GM20000 (cell line): ENCODE data around the gene EML6.

Source experiments
- DNase-seq: peaks from one replicate; pipeline ENCODE4 v3.0.0; 2012; ENCODE audit warnings: low spot score
- TF ChIP-seq, protein P1 (sequence below): IDR thresholded peaks from 2 replicates; pipeline ENCODE4 v1.5.1; 2012; ENCODE audit warnings: mild to moderate bottlenecking, control low read depth; ENCODE audit errors: extremely low read depth, missing control alignments

EML6 gene

DNA sequence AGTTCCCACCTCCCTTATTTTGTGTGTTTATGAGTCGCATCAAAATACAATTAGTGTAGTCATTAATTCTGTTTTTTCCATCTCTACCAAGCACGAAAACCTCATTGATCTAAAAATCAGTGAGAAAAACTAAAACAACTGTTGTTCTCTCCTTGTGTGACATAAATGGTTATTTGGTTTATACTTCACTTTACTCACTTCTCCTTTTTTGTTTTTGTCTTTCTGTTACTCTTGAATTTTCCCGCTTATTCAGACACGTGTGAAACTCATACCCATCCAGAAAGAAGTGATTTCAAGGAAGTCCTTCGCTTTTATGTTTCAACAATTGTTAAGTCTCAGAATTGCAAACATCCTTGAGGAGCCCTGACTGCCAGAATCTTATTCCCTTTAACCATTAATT, 121.6 kb downstream of the EML6 start:
- TF ChIP-seq, protein P1, sequence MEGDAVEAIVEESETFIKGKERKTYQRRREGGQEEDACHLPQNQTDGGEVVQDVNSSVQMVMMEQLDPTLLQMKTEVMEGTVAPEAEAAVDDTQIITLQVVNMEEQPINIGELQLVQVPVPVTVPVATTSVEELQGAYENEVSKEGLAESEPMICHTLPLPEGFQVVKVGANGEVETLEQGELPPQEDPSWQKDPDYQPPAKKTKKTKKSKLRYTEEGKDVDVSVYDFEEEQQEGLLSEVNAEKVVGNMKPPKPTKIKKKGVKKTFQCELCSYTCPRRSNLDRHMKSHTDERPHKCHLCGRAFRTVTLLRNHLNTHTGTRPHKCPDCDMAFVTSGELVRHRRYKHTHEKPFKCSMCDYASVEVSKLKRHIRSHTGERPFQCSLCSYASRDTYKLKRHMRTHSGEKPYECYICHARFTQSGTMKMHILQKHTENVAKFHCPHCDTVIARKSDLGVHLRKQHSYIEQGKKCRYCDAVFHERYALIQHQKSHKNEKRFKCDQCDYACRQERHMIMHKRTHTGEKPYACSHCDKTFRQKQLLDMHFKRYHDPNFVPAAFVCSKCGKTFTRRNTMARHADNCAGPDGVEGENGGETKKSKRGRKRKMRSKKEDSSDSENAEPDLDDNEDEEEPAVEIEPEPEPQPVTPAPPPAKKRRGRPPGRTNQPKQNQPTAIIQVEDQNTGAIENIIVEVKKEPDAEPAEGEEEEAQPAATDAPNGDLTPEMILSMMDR: no peak
- no peak for DNase-seq

DNA sequence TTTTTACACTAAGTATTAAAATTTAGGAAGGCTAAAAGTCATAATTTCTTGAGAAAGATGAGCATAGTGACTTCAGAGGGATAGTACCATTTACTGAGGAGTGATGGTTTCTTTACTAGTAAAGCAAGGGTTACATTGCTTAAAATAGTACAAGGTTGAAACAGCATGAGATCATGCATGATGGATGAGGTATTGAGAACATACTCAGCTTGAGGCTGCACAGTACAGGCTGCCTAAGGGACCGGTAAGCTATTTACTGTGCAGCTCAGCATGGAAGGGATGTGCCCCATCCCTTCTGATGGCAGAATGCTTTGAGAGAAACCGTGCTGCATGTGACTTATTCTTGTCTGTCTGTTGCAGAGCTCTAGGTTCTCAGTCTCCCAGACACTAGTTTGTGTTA, 122.1 kb downstream of the EML6 start:
- TF ChIP-seq, protein P1: no peak
- peak; percentile 20 for DNase-seq

DNA sequence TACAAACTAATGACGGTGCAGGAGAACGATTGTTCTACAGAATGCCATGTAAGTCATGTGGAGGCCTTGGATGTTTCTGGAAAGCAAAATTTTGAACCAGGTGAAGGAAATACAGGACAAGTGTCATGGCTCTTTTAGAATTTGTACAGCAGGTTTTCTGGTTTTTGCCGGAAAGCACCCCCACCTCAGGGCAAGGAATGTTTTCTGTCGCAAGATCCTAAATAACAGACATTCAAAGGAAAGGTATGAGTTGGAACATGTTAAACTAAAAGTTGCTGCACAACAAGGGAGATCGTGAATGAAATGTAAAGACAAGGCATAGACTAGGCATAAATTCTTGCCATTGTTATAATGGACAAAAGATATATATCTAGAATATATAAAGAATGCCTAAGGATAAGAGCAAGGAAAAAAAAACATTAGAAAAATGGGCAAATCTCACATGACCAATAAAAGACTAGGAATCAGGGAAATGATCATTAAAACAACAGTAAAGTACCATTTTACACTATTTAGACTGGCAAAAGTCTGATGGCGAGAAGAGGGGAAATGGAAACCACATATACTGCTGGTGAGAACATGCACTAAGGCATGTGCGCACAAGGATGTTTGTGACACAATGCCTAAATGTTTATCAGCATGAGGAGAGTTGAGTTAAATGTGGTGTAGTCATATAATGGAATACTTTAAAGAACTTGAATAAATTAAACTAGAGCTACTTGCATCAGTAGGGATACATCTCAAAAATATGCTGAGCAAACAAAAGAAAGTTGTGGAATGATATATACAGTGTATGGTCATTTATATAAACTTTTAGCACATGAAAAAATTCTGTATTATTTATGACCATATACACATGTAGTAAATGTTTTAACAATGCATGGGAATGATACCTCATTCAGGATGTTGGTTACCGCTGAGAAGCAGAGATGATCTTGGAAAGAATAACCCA, 127.0 kb downstream of the EML6 start:
- TF ChIP-seq, protein P1: no peak
- no peak for DNase-seq

DNA sequence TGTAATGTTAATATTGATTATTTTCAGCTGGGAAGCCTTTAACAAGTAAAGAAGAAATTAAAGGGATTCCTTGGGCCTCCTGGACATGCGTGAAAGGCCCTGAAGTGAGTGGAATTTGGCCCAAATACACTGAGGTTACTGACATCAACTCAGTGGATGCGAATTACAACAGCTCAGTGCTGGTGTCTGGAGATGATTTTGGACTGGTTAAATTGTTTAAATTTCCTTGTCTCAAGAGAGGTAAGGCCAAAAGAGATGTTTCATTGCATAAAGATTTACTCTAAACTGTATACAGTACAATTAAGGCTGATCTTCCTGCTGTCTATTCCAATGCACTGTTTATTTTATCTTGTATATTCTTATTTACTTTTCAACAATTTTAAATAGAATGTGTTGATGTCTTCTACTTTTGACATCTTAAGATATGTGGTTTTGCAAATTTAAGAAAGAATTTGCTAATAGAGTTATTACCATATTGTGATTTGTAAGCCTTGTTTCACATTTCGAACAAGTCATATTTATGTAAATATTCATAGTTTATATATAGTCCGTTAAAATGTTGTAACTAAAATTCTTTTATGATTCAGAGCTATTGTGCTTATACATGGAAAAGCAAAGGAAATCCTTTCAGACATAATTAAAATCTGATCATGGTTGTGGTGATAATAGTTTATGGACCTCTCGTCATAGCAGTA, 130.3 kb downstream of the EML6 start:
- no peak for DNase-seq
- TF ChIP-seq, protein P1: no peak

DNA sequence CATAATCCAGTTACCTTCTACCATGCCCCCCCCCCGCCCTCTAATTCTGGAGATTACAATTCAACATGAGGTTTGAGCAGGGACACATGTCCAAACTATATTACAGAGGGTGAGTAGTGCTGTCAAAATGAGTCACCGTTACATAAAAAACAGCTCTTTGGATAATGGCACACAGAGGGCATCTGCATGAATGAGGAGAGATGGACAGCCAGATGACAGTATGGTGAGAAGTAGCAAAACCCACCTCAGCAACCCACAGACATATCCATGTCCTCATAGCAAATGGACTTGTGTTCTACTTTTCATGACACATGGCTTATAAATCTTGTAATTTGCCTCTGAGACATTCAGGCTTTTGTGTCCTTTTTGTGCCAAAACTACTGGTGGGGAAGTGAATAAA, 132.0 kb downstream of the EML6 start:
- TF ChIP-seq, protein P1: no peak
- no peak for DNase-seq

DNA sequence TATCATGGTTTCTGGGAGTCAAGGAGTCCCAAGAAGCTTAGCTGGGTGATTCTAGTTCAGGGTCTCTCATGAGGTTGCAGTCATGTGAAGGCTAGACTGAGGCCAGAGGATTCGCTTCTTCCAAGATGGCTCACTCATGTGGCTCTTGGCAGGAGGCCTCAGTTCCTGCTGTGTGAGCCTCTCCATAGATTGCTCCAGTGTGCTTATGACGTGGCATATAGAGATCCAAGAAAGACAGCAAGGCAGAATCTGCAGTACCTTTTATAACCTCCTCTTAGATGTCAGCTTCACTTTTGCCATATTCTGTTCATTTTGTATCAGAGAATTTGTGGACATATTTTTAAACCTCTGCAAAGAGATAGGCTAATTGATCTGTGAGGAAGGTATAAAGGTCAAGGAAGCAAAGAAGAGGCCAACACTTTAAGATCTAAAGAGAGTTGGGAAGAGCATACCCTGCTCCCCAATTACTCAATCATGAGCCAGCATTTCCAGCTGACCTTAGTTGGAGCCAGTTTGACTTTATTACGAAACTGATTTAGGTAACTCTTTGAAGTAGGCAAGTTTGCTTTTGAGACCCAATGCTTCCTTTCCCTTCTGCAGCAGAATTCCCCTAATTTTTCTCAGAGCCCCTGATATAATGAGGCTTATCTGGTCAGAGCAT, 134.7 kb downstream of the EML6 start:
- DNase-seq: no peak
- TF ChIP-seq, protein P1: no peak

DNA sequence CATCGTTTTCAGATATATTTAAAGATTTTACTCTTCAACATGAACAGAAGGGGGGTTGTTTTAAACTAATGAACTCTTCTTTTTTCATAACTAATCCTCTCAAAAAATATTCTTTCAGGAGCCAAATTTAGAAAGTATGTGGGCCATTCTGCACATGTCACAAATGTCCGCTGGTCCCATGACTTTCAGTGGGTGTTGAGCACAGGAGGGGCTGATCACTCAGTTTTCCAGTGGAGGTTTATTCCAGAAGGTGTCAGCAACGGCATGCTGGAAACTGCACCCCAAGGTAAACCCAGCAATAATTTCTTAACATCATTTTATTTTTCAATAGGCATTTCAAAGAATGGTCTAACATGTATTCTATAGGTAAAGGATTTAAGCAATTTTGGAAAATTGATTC, 136.0 kb downstream of the EML6 start:
- TF ChIP-seq, protein P1: no peak
- no peak for DNase-seq
